ENCODE results near the gene DMXL1. TPM values are rescaled to one million over a fixed set of nuclear protein-coding genes. Genes with fewer than 3 reads are reported as not detected.

Gene DMXL1
- total RNA-seq, 2 experiments from 2014 or later = 28.4 to 29.1 TPM

DNA sequence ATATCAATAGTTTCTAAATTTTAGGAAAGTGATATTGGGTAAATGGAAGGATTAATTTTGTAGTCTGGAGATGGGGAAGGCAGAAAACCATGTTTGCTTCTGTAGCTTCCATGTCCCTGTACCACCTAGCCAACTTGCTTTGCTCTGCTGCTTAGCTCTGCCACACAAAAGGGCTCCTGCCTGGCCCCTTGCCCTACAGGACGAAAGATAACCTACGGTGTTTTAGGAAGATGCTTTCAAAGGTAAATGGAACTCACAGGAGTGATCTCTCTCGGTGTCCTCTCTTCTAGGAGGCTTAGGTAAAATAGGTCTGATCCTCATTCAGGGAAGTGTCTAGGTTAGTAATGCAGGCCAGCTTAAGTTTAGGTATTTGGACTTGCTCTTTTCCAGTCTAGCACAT is 37.8 kb upstream of the DMXL1 start:
- Histone ChIP-seq H3K36me3 (ENCODE audit: insufficient read depth, low read length) (no peaks in the 10 kb centered on the region), H3K4me3 (ENCODE audit: low read length) (no peak overlapping the region), H3K4me1 (ENCODE audit: insufficient read depth, low read length) (peaks cover 9% of the 10 kb centered on the region), H3K27ac (ENCODE audit: low read depth in 1 of 2, low read length in 2 of 2) (no peak overlapping the region), H3K9me3 (ENCODE audit: control insufficient read depth in 1 of 2, insufficient read depth in 1 of 2, low read length in 2 of 2) (no peaks in the 10 kb centered on the region), H3K27me3 (ENCODE audit: control insufficient read depth in 1 of 2, insufficient read depth in 2 of 2, low read length in 2 of 2) (no peaks in the 10 kb centered on the region)
- H3K4me1 Mint-ChIP-seq (ENCODE audit: low read depth) = peaks cover 21% of the 10 kb centered on the region
- ChIA-PET POLR2A (interaction anchor here (2.1 kb wide), 1 partner anchor 38 kb away, joined by 7 read pairs; the partner anchor contains the start of gene DMXL1), CTCF (interaction anchor here (1.4 kb wide), 1 partner anchor 45 kb away, joined by 4 read pairs; the partner anchor contains the start of gene DTWD2)
- TF ChIP-seq, protein P1, sequence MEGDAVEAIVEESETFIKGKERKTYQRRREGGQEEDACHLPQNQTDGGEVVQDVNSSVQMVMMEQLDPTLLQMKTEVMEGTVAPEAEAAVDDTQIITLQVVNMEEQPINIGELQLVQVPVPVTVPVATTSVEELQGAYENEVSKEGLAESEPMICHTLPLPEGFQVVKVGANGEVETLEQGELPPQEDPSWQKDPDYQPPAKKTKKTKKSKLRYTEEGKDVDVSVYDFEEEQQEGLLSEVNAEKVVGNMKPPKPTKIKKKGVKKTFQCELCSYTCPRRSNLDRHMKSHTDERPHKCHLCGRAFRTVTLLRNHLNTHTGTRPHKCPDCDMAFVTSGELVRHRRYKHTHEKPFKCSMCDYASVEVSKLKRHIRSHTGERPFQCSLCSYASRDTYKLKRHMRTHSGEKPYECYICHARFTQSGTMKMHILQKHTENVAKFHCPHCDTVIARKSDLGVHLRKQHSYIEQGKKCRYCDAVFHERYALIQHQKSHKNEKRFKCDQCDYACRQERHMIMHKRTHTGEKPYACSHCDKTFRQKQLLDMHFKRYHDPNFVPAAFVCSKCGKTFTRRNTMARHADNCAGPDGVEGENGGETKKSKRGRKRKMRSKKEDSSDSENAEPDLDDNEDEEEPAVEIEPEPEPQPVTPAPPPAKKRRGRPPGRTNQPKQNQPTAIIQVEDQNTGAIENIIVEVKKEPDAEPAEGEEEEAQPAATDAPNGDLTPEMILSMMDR (IDR thresholded peaks at IDR 0.05) = no peak
- H3K4me3 Mint-ChIP-seq = no peak overlapping the region
- no peak overlapping the region for H3K27ac Mint-ChIP-seq
- H3K9me3 Mint-ChIP-seq = no peaks in the 10 kb centered on the region
- no peak for ATAC-seq (ENCODE audit: poor library complexity)
- no peak for DNase-seq
- intact Hi-C loops (cut with DNase I, micrococcal nuclease) = no loop called here
- H3K36me3 Mint-ChIP-seq (ENCODE audit: low read depth) = no peaks in the 10 kb centered on the region
- H3K27me3 Mint-ChIP-seq = no peaks in the 10 kb centered on the region

DNA sequence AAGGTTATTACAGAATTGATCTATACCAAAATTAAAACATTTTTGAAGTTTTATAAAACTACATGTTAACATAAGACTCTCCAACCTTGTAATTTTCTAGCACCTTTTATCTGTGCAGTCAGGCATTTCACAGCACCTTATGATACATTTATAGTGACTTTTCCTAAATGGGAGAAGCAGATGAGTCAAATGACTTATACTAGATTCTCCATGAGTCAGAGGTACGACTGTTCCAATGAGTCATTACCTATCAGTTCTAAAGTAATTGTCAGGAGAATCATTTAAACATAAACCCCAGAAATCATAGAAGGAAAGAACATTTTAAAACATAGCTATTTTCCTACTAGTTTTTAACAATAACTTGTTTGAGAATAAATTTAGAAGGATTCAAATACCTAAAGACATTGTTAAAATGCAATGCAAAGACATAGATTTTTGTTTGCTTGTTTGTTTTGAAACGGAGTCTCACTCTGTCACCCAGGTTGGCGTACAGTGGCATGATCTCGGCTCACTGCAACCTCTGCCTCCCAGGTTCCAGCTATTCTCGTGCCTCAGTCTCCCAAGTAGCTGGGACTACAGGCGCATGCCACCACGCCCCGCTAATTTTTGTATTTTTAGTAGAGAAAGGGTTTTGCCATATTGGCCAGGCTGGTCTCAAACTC is 34.7 kb upstream of the DMXL1 start:
- no peaks in the 10 kb centered on the region for H3K27me3 ChIP-seq (ENCODE audit: control insufficient read depth in 1 of 2, insufficient read depth in 2 of 2, low read length in 2 of 2)
- CTCF ChIA-PET = no interaction called here
- no peak overlapping the region for H3K4me3 Mint-ChIP-seq
- H3K27me3 Mint-ChIP-seq = no peaks in the 10 kb centered on the region
- DNase-seq = peak in 1 of 14 experiments; percentile 18
- no peak overlapping the region for H3K27ac Mint-ChIP-seq
- H3K9me3 Mint-ChIP-seq = no peaks in the 10 kb centered on the region
- H3K36me3 ChIP-seq (ENCODE audit: insufficient read depth, low read length) = no peaks in the 10 kb centered on the region
- H3K4me3 ChIP-seq (ENCODE audit: low read length) = no peak overlapping the region
- H3K9me3 ChIP-seq (ENCODE audit: control insufficient read depth in 1 of 2, insufficient read depth in 1 of 2, low read length in 2 of 2) = no peaks in the 10 kb centered on the region
- POLR2A ChIA-PET = no interaction called here
- TF ChIP-seq, protein P1 (IDR thresholded peaks at IDR 0.05) = no peak
- no peak overlapping the region for H3K27ac ChIP-seq (ENCODE audit: low read depth in 1 of 2, low read length in 2 of 2)
- H3K36me3 Mint-ChIP-seq (ENCODE audit: low read depth) = no peaks in the 10 kb centered on the region
- intact Hi-C loops (cut with DNase I, micrococcal nuclease) = no loop called here
- ATAC-seq (ENCODE audit: poor library complexity) = no peak
- peaks cover 4% of the 10 kb centered on the region for H3K4me1 ChIP-seq (ENCODE audit: insufficient read depth, low read length)
- peaks cover 15% of the 10 kb centered on the region for H3K4me1 Mint-ChIP-seq (ENCODE audit: low read depth)

DNA sequence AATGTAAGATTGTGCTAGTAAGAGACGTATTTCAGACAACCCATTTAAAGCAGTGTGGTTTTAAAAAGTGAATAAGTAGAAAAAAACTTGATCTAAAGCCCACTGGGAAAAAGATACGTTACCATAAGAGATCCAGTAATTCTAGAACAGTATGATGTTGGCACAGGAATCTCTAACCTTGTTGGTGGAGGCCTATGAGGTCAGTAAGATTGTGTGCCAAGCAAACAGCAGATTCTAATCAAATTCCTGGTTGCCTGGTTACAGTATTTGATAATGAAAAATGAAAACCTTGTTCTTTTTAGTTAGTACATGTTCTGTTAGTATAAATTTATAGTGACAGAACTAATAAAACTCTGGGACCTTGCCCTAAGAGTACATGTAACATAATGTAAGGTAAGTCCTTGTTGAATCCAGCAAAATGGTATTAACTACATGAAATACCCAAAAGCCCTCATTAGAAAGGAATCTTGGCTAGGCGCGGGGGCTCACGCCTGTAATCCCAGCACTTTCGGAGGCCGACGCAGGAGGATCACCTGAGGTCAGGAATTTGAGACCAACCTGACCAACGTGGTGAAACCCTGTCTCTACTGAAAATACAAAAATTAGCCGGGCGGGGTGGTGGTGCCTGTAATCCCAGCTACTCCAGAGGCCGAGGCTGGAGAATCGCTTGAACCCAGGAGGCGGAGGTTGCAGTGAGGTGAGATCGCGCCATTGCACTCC is 33.2 kb upstream of the DMXL1 start:
- Mint-ChIP-seq H3K4me3 (no peak overlapping the region), H3K36me3 (ENCODE audit: low read depth) (no peaks in the 10 kb centered on the region), H3K9me3 (no peaks in the 10 kb centered on the region), H3K27me3 (no peaks in the 10 kb centered on the region), H3K4me1 (ENCODE audit: low read depth) (peaks cover 1% of the 10 kb centered on the region), H3K27ac (no peak overlapping the region)
- Histone ChIP-seq H3K4me3 (ENCODE audit: low read length) (no peak overlapping the region), H3K9me3 (ENCODE audit: control insufficient read depth in 1 of 2, insufficient read depth in 1 of 2, low read length in 2 of 2) (no peaks in the 10 kb centered on the region), H3K27ac (ENCODE audit: low read depth in 1 of 2, low read length in 2 of 2) (no peak overlapping the region), H3K36me3 (ENCODE audit: insufficient read depth, low read length) (no peaks in the 10 kb centered on the region), H3K27me3 (ENCODE audit: control insufficient read depth in 1 of 2, insufficient read depth in 2 of 2, low read length in 2 of 2) (no peaks in the 10 kb centered on the region), H3K4me1 (ENCODE audit: insufficient read depth, low read length) (no peaks in the 10 kb centered on the region)
- ChIA-PET CTCF (no interaction called here), POLR2A (no interaction called here)
- intact Hi-C loops (cut with DNase I, micrococcal nuclease) = no loop called here
- TF ChIP-seq, protein P1 (IDR thresholded peaks at IDR 0.05) = no peak
- no peak for DNase-seq
- no peak for ATAC-seq (ENCODE audit: poor library complexity)

All from CD4-positive, alpha-beta T cell (primary cell).